Measurements from ENCODE around the gene NOC3L.

- TF ChIP-seq EP300 (IDR thresholded peaks at IDR 0.05; ENCODE audit: borderline replicate concordance in 1 of 2, low read depth in 1 of 2, low read length in 1 of 2) (no peak), FOSL2 (IDR thresholded peaks at IDR 0.05; ENCODE audit: borderline replicate concordance, low read depth) (no peak), SIN3A (IDR thresholded peaks at IDR 0.05; ENCODE audit: borderline replicate concordance, low read depth, low read length) (no peak), CTCF (IDR thresholded peaks at IDR 0.05) (no peak), PBX3 (IDR thresholded peaks at IDR 0.05) (no peak), EZH2phosphoT487 (IDR thresholded peaks at IDR 0.05; ENCODE audit: borderline replicate concordance, low read depth) (no peak)
These were observed 3.6 kb upstream of the NOC3L start for GRCh38 chr10:94366382-94366781.

Data from SK-N-SH (cell line).